K562 (cell line): ENCODE data around the gene TRIM33. TPM values are rescaled to one million over a fixed set of nuclear protein-coding genes. Genes with fewer than 3 reads are reported as not detected.

Source experiments
- ADNP ChIP-seq: fragments of 200-800 bp; sonication (Bioruptor generic); IDR thresholded peaks from 2 replicates; pipeline ENCODE4 v1.6.1; 2016; ENCODE audit warnings: missing genetic modification characterization, missing compliant biosample characterization
- ARID2 ChIP-seq: fragments of 450-650 bp; IDR thresholded peaks from 2 replicates; pipeline ENCODE4 v1.6.1; 2017; ENCODE audit warnings: antibody characterized with exemption, mild to moderate bottlenecking
- CBFA2T3 ChIP-seq: fragments of 450-650 bp; IDR thresholded peaks from 2 replicates; pipeline ENCODE4 v1.6.1; 2017
- ELF4 ChIP-seq: fragments of 450-650 bp; formaldehyde crosslinking; IDR thresholded peaks from 2 replicates; pipeline ENCODE4 v1.4.0; 2022; ENCODE audit warnings: missing genetic modification characterization
- HCFC1 ChIP-seq: IDR thresholded peaks from 2 replicates; pipeline ENCODE4 v1.6.1; 2012; ENCODE audit warnings: low read depth, low read length, improper control_type of control experiment
- HMGN3 ChIP-seq: IDR thresholded peaks from 2 replicates; pipeline ENCODE4 v1.6.1; 2011; ENCODE audit warnings: borderline replicate concordance, low read depth, mild to moderate bottlenecking, mixed read lengths, low read length; ENCODE audit not compliant: insufficient read length; ENCODE audit errors: extremely low read depth
- ILF3 ChIP-seq: fragments of 450-650 bp; IDR thresholded peaks from 2 replicates; pipeline ENCODE4 v1.6.1; 2018; ENCODE audit warnings: antibody characterized with exemption, mild to moderate bottlenecking, moderate library complexity, borderline replicate concordance
- MED1 ChIP-seq: sonication (generic); formaldehyde crosslinking; IDR thresholded peaks from 2 replicates; pipeline ENCODE4 v1.8.1; 2023; ENCODE audit warnings: missing genetic modification reagents, borderline replicate concordance
- NFATC3 ChIP-seq: fragments of 450-650 bp; IDR thresholded peaks from 2 replicates; pipeline ENCODE4 v1.6.1; 2017; ENCODE audit warnings: mild to moderate bottlenecking
- NFRKB ChIP-seq: fragments of 450-650 bp; IDR thresholded peaks from 2 replicates; pipeline ENCODE4 v1.6.1; 2016; ENCODE audit warnings: low read depth
- SMARCA5 ChIP-seq: fragments of 450-650 bp; IDR thresholded peaks from 2 replicates; pipeline ENCODE4 v1.6.1; 2016
- SPI1 ChIP-seq: IDR thresholded peaks from 2 replicates; pipeline ENCODE4 v1.6.1; 2011; ENCODE audit warnings: low read depth, low read length, control low read depth, borderline replicate concordance
- ZNF24 ChIP-seq: fragments of 450-650 bp; IDR thresholded peaks from 2 replicates; pipeline ENCODE4 v1.6.1; 2016
- ZNF253 ChIP-seq: fragments of 250-450 bp; sonication (Bioruptor Pico); conservative IDR thresholded peaks from 2 replicates; pipeline ENCODE4 v1.6.1; 2021; ENCODE audit warnings: mild to moderate bottlenecking
- ZNF354B ChIP-seq: fragments of 250-450 bp; sonication (Bioruptor Pico); IDR thresholded peaks from 2 replicates; pipeline ENCODE4 v1.4.0; 2020
- ZNF644 ChIP-seq: fragments of 200-800 bp; sonication (Bioruptor generic); IDR thresholded peaks from 2 replicates; pipeline ENCODE4 v1.6.1; 2016; ENCODE audit warnings: low read depth, missing genetic modification characterization, missing compliant biosample characterization
- ZNF766 ChIP-seq: fragments of 200-800 bp; sonication (Bioruptor generic); conservative IDR thresholded peaks from 2 replicates; pipeline ENCODE4 v1.6.1; 2016; ENCODE audit warnings: missing genetic modification characterization, missing compliant biosample characterization
- polyA plus RNA-seq, 8 experiments: library from polyadenylated mRNA; depleted of rRNA in 4 of 8; stranded (reverse) in 5 of 8; unstranded in 3 of 8; fragments of >200 nt; fragmentation: Nextera tagmentation in 2 of 8; fragmentation: Illumina TruSeq in 1 of 8; extraction: Ambion mirVana in 2 of 8; extraction: Trizol in 1 of 8; gene quantifications; 2 replicates each; pipeline versions ENCODE4 v1.2.1 to v1.2.3, GENCODE V29; 2011 to 2014; ENCODE audit warnings: inconsistent platforms in 1 of 8, missing spikeins in 1 of 8
- total RNA-seq, 7 experiments: library from RNA; depleted of rRNA in 6 of 7; stranded (reverse); fragments of >200 nt in 6 of 7; fragmentation: Illumina TruSeq in 2 of 7; extraction: Trizol in 2 of 7; gene quantifications; 2 replicates each; pipeline versions ENCODE4 v1.2.1 to v1.2.3, GENCODE V29; 2011 to 2021; ENCODE audit warnings: low replicate concordance in 1 of 7
- TF ChIP-seq, protein P1 (sequence below): sonication (generic); formaldehyde crosslinking; IDR thresholded peaks from 2 replicates; pipeline ENCODE4 v1.8.0; 2022; ENCODE audit warnings: mild to moderate bottlenecking, low read depth, missing genetic modification reagents
- TF ChIP-seq, protein P2 (sequence below): fragments of 200-600 bp; sonication (generic); IDR thresholded peaks from one replicate; pipeline ENCODE4 v1.6.1; 2012; ENCODE audit warnings: mild to moderate bottlenecking, low read depth, low read length, inconsistent platforms

The TRIM33 gene
- total and polyA plus RNA-seq, 9 of the 15 experiments (the other 6 are each of a cell fraction or from before 2014, with no cell fraction given), result 9.3 to 58.4 (median 40.2) TPM

- no peak for TF ChIP-seq ZNF253 (CRISPR knock-in tag)
- TF ChIP-seq, protein P1, sequence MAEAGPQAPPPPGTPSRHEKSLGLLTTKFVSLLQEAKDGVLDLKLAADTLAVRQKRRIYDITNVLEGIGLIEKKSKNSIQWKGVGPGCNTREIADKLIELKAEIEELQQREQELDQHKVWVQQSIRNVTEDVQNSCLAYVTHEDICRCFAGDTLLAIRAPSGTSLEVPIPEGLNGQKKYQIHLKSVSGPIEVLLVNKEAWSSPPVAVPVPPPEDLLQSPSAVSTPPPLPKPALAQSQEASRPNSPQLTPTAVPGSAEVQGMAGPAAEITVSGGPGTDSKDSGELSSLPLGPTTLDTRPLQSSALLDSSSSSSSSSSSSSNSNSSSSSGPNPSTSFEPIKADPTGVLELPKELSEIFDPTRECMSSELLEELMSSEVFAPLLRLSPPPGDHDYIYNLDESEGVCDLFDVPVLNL (CRISPR knock-in tag), result no peak
- peak; percentile 82 for TF ChIP-seq ELF4 (CRISPR knock-in tag)
- TF ChIP-seq NFRKB, result no peak
- TF ChIP-seq, protein P2, sequence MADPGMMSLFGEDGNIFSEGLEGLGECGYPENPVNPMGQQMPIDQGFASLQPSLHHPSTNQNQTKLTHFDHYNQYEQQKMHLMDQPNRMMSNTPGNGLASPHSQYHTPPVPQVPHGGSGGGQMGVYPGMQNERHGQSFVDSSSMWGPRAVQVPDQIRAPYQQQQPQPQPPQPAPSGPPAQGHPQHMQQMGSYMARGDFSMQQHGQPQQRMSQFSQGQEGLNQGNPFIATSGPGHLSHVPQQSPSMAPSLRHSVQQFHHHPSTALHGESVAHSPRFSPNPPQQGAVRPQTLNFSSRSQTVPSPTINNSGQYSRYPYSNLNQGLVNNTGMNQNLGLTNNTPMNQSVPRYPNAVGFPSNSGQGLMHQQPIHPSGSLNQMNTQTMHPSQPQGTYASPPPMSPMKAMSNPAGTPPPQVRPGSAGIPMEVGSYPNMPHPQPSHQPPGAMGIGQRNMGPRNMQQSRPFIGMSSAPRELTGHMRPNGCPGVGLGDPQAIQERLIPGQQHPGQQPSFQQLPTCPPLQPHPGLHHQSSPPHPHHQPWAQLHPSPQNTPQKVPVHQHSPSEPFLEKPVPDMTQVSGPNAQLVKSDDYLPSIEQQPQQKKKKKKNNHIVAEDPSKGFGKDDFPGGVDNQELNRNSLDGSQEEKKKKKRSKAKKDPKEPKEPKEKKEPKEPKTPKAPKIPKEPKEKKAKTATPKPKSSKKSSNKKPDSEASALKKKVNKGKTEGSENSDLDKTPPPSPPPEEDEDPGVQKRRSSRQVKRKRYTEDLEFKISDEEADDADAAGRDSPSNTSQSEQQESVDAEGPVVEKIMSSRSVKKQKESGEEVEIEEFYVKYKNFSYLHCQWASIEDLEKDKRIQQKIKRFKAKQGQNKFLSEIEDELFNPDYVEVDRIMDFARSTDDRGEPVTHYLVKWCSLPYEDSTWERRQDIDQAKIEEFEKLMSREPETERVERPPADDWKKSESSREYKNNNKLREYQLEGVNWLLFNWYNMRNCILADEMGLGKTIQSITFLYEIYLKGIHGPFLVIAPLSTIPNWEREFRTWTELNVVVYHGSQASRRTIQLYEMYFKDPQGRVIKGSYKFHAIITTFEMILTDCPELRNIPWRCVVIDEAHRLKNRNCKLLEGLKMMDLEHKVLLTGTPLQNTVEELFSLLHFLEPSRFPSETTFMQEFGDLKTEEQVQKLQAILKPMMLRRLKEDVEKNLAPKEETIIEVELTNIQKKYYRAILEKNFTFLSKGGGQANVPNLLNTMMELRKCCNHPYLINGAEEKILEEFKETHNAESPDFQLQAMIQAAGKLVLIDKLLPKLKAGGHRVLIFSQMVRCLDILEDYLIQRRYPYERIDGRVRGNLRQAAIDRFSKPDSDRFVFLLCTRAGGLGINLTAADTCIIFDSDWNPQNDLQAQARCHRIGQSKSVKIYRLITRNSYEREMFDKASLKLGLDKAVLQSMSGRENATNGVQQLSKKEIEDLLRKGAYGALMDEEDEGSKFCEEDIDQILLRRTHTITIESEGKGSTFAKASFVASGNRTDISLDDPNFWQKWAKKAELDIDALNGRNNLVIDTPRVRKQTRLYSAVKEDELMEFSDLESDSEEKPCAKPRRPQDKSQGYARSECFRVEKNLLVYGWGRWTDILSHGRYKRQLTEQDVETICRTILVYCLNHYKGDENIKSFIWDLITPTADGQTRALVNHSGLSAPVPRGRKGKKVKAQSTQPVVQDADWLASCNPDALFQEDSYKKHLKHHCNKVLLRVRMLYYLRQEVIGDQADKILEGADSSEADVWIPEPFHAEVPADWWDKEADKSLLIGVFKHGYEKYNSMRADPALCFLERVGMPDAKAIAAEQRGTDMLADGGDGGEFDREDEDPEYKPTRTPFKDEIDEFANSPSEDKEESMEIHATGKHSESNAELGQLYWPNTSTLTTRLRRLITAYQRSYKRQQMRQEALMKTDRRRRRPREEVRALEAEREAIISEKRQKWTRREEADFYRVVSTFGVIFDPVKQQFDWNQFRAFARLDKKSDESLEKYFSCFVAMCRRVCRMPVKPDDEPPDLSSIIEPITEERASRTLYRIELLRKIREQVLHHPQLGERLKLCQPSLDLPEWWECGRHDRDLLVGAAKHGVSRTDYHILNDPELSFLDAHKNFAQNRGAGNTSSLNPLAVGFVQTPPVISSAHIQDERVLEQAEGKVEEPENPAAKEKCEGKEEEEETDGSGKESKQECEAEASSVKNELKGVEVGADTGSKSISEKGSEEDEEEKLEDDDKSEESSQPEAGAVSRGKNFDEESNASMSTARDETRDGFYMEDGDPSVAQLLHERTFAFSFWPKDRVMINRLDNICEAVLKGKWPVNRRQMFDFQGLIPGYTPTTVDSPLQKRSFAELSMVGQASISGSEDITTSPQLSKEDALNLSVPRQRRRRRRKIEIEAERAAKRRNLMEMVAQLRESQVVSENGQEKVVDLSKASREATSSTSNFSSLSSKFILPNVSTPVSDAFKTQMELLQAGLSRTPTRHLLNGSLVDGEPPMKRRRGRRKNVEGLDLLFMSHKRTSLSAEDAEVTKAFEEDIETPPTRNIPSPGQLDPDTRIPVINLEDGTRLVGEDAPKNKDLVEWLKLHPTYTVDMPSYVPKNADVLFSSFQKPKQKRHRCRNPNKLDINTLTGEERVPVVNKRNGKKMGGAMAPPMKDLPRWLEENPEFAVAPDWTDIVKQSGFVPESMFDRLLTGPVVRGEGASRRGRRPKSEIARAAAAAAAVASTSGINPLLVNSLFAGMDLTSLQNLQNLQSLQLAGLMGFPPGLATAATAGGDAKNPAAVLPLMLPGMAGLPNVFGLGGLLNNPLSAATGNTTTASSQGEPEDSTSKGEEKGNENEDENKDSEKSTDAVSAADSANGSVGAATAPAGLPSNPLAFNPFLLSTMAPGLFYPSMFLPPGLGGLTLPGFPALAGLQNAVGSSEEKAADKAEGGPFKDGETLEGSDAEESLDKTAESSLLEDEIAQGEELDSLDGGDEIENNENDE, result no peak
- peak; percentile 58; the same call in 1 of the 2 replicates for TF ChIP-seq ZNF644 (tag)
- no peak for TF ChIP-seq ZNF354B (CRISPR knock-in tag)
- no peak for TF ChIP-seq NFATC3
- TF ChIP-seq ARID2, result no peak
- peak; percentile 83 for TF ChIP-seq ADNP
- peak; percentile 55; the same call in 1 of the 2 replicates for TF ChIP-seq SMARCA5
- peak; percentile 76 for TF ChIP-seq ZNF766
- TF ChIP-seq CBFA2T3, result peak; percentile 98
- no peak for TF ChIP-seq SPI1
- peak; percentile 83 for TF ChIP-seq HMGN3
- TF ChIP-seq MED1 (CRISPR knock-in tag), result no peak
- TF ChIP-seq ILF3, result no peak
- TF ChIP-seq HCFC1, result no peak
- peak; percentile 25; the same call in 1 of the 2 replicates for TF ChIP-seq ZNF24
Measured at GRCh38 chr1:114388432-114389003, 122.5 kb downstream of the TRIM33 start (continued).
